Measurements from ENCODE around the gene CNTLN.
"Not testable (repeated sequence)": the region's sequence is repeated elsewhere in the genome, so short reads cannot be mapped to it uniquely, and the experiment has no call there.

CNTLN gene

DNA sequence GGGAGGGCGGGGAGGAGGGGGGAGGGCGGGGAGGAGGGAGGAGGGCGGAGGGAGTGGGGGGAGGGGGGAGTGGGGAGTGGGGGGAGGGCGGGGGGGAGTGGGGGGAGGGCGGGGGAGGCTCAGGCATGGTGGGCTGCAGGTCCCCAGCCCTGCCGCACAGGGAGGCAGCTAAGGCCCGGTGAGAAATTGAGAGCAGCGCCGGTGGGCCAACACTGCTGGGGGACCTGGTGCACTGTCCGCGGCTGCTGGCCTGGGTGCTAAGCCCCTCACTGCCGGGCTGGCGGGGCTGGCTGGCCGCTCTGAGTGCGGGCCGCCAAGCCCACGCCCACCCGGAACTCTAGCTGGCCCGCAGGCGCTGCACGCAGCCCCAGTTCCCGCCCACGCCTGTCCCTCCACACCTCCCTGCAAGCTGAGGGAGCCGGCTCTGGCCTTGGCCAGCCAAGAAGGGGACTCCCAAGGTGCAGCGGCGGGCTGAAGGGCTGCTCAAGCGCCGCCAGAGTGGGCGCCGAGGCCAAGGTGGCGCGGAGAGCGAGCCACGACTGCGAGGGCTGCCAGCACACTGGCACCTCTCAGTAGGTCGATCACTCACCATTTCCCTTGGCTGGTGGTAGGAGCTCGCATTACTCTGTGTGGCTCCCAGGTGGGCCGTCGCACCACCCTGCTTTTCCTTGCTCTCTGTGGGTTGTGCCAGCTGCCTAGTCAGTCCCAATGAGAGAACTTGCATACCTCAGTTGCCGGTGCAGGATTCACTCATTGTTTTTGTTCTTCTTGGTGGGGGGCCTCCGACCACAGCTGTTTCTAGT, 160.2 kb downstream of the CNTLN start:
- no peak for DNase-seq (ENCODE audit: low read depth in 2 of 3, low spot score in 2 of 3)

DNA sequence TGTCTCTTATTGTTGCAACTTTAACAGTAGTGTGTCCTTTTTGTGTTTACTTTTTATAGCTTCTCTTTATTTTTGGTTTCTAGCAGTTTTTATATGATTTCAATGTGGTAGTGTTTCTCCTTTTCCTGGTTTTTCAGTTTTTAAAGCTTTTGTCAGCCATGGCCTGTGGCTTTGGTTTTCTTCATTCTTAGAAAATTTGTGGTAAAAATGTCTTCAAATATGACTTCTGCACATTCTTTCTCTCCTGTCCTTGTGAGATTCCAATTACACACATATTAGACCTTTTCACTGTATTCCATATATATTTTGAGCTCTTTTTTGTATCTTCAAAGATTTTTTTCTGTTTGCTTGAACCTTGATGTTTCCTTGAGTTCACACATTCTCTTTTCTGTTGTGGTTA, 180.5 kb downstream of the CNTLN start:
- DNase-seq (ENCODE audit: low read depth in 2 of 3, low spot score in 2 of 3) = no peak

- DNase-seq (ENCODE audit: low read depth in 2 of 3, low spot score in 2 of 3) = no peak
Observed at GRCh38 chr9:17318821-17319320, 184.0 kb downstream of the CNTLN start.

DNA sequence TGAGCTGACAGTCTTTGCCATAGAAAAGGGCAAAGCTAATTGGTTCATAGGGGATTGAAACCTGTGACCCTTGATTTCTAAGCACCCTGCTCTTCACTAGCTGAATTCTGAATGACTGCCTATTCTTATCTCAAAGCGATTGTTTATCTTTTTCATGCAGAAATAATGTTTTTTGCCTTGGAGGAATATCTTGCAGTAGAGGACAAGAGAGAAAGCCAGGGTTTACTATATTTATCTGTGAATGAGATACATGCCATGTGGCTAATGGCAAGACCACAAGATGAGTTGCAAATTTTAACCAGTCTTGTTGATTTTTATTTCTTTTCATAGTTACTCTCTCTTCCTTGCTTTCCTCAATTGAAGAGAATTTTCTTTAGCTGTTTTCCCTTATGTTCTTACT, 185.0 kb downstream of the CNTLN start:
- no peak for DNase-seq (ENCODE audit: low read depth in 2 of 3, low spot score in 2 of 3)

DNA sequence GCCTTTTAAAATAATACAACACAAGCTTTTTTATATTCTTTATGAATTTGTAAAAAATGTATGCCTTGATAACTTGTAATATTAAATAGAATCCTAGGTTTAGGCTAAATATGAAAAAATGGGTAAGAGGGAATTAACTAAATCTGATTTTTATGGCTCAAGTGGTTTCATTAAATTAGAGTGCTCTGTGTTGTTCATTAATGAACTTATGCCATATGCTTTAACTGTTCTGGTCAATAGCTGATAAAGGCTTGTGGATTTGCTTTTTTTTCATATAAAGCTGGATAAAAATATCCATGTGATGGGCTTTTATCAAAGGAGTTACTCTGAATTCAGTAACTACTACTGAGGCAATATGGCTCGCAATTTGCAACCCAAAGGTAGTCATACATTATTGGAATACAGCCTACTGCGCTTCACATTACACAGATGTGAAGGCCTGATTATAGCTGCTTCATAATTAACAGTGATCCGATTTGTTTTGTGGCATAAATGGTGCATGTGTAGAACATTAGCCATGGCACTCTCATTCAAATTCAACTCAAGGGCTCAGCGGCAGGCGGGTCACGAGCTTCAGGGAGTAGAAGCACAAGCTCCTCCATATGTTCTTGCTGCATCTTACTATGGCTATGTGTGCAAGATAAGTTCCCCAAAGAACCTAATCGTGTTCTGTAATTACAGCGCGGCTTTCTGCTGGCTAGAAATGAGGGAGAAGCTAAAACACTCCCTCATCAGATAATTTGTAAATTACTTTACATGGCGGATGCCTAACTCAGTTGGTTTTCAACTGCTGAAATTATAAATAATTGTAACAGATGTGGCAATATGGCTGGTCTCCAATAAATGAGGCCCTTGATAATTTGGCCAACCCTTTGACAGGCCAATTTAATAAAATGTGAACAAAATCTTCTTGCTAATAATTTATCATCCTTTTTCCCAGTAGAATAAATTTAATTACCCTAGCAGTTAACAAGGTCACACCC, 188.3 kb downstream of the CNTLN start:
- DNase-seq (ENCODE audit: low read depth in 2 of 3, low spot score in 2 of 3) = no peak

DNA sequence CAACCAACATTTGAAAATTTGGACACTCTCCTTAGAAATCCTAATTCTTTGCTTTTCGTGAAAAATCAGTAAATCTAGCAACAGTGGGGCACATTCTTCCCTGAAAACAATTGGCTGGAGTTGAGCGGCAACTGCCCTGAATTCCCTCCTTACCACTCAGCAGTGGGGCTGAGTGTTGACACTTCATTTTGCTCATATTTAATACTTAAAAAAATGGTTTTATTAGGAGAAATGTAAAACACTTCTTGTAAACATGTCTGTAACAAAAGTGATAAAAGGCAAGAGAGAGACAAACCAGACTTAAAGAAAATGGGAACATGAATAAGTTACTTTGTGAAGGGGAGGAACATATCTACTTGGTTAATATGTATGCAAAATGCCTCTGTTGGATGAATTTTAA, 193.5 kb downstream of the CNTLN start:
- DNase-seq (ENCODE audit: low read depth in 2 of 3, low spot score in 2 of 3) = no peak

DNA sequence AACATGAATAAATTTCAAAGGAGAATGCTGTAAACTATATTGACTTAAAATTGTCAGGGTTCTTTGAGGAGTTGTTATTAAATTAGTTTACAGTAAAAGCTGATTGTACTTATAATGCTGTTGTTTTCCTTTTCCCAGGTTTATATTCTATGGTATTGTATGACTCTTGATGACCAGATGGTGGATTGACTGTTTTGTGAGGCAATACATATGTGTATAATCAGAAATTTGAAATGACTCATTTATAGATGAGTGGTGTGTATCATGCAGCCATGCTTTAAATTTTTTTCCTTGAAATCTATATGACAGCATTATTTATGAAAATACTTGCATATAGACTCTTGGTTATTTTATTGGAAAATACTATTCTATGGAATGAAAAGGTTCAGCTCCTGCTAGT, 195.3 kb downstream of the CNTLN start:
- no peak for DNase-seq (ENCODE audit: low read depth in 2 of 3, low spot score in 2 of 3)

GRCh38 chr9:17332115-17332514, 197.3 kb downstream of the CNTLN start:
- DNase-seq (ENCODE audit: low read depth in 2 of 3, low spot score in 2 of 3) = no peak

GRCh38 chr9:17339156-17339555, 204.3 kb downstream of the CNTLN start:
- DNase-seq (ENCODE audit: low read depth in 2 of 3, low spot score in 2 of 3) = no peak

- DNase-seq (ENCODE audit: low read depth in 2 of 3, low spot score in 2 of 3) = no peak
Observed at GRCh38 chr9:17342696-17343095, 207.9 kb downstream of the CNTLN start.

GRCh38 chr9:17349831-17350230, 215.0 kb downstream of the CNTLN start:
- no peak for DNase-seq (ENCODE audit: low read depth in 2 of 3, low spot score in 2 of 3)

DNA sequence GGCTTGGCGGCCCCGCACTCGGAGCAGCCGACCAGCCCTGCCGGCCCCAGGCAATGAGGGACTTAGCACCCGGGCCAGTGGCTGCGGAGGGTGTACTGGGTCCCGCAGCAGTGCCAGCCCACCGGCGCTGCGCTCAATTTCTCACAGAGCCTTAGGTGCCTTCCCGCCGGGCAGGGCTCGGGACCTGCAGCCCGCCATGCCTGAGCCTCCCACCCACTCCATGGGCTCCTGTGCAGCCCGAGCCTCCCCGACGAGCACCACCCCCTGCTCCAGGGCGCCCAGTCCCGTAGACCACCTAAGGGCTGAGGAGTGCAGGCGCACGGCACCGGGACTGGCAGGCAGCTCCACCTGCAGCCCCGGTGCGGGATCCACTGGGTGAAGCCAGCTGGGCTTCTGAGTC, 219.2 kb downstream of the CNTLN start:
- not testable (repeated sequence) for DNase-seq (ENCODE audit: low read depth in 2 of 3, low spot score in 2 of 3)

DNA sequence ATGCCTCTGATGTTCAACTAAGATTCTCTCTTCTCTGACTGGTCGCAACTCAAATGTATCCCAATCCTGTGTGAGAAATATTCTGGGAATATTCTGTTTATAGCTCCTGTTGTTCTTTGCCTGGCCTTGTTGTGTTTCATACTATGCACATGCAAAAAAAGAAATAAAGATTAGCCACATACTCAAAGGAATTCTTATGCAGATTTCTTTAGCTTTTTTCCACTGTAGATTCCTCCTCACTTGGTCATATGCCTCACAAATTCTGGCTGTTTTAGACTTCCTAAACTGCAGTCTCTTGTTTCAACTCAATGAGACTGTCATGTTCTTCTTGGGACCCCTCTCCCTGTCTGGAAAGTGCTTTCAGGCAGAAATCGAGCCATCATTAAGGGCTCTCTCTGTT, 226.5 kb downstream of the CNTLN start:
- no peak for DNase-seq (ENCODE audit: low read depth in 2 of 3, low spot score in 2 of 3)

DNA sequence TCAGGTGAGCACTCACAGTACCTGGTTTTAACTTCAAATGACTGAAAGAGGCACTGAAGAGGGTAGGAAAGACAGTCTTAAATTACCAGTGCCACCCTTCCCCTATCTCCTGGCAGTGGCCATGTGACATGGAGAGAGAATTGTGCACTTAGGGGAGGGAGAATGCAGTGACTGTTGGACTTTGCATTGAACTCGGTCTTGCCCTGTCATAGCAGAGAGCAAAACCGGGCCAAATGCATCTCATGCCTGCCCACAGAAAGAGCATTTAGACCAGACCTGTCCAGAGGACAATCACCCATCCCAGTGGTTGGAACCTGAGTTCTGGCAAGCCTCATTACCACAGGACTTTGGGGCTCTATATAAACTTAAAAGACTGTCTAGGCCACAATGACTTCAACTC, 232.2 kb downstream of the CNTLN start:
- DNase-seq (ENCODE audit: low read depth in 2 of 3, low spot score in 2 of 3) = no peak

DNA sequence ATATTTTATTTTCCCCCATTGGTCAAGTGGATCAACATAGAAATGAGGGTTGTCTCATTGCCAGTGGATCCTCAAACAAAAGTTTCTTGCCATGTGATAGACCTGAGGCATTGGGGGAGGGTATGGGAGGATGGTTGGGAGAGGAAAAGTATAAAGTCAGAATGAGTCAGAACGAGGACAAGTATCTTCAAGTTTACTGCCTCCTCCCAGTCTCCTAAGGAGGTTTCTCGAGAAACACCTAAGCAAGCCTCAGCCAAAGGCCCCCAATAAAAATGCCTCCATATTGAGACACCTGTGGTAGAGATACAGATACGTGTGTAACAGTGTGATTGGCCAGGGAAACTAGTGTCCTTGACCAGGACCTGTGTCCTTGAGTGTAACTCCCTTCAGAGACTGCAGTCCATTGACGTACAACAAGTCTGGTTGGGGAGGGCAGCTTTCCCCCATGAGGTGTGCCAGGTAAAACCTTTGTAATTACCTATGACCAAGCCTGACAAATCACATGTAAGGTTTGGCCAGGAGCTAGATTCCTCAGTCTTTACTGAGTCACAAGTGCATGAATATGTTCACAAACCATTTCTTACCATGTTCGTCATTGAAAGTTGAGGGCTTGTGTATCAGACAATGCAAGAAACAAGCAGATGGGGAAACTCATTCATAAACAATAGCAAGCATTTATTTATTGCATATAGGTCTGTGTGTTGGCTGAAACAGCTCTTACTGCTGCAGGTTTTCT, 245.5 kb downstream of the CNTLN start:
- DNase-seq (ENCODE audit: low read depth in 2 of 3, low spot score in 2 of 3) = no peak

- DNase-seq (ENCODE audit: low read depth in 2 of 3, low spot score in 2 of 3) = no peak
Observed at GRCh38 chr9:17387565-17387964, 252.7 kb downstream of the CNTLN start.

GRCh38 chr9:17389026-17389425, 254.2 kb downstream of the CNTLN start:
- DNase-seq (ENCODE audit: low read depth in 2 of 3, low spot score in 2 of 3) = no peak

- no peak for DNase-seq (ENCODE audit: low read depth in 2 of 3, low spot score in 2 of 3)
Observed at GRCh38 chr9:17394881-17395510, 260.2 kb downstream of the CNTLN start.

DNA sequence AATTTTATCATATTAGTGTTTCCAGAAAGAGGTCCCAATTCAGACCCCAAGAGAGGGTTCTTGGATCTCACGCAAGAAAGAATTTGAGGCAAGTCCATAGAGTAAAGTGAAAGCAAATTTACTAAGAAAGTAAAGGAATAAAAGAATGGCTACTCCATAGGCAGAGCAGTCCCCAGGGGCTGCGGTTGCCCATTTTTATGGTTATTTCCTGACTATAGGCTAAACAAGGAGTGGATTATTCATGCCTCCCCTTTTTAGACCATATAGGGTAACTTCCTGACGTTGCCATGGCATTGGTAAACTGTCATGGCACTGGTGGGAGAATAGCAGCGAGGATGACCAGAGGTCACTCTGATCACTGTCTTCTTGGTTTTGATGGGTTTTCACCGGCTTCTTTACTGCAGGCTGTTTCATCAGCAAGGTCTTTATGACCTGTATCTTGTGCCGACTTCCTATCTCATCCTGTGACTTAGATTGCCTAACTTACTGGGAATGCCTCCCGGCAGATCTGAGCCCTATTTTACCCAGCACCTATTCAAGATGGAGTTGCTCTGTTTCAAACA, 262.4 kb downstream of the CNTLN start:
- DNase-seq (ENCODE audit: low read depth in 2 of 3, low spot score in 2 of 3) = not testable (repeated sequence)

GRCh38 chr9:17398350-17398749, 263.5 kb downstream of the CNTLN start:
- DNase-seq (ENCODE audit: low read depth in 2 of 3, low spot score in 2 of 3) = no peak

Measured in activated CD8-positive, alpha-beta memory T cell treated with anti-CD3 and anti-CD28 coated beads for 48 hours (primary cell).